GM19438 (cell line): Measurements from ENCODE around the gene MYO5C.
"Not testable (repeated sequence)": the region's sequence is repeated elsewhere in the genome, so short reads cannot be mapped to it uniquely, and the experiment has no call there.

ENCODE experiments used
- ATAC-seq: cut with Tn5 transposase; IDR thresholded peaks from one replicate; pipeline ENCODE4 v1.9.1; 2021; ENCODE audit warnings: low read depth; ENCODE audit not compliant: unreplicated experiment

MYO5C gene

DNA sequence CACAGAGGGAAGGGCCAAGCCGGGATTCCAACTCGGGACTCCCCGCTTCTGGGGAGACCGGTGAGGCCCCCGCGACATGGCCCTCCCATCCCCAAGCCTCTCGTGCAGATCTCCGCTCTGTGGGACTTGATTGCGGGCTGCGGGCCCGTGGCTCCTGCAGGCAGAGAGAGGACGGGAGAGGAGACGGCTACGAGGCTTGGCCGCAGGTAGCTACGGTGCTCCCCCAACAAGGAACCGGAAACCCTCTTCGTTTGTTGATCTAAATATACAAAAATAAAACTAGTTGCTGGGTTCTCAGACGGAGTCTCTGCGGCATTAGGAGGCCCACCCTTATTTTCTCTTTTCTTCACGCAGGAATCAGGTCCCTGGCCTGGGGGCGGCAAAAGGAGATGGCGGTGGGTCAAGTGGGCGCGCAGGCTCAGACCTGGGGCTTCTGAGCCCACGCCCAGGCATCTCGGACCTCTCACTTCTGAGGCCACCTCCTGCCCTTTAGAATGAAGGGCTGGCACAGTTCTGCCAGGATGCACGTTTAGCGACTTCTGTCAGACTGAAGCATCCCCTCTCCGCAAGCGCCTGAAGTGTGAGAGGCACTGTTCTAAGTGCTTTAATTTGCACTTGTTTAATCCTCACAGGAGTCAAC lies 115.3 kb downstream of the MYO5C start:
- ATAC-seq = peak; percentile 28

DNA sequence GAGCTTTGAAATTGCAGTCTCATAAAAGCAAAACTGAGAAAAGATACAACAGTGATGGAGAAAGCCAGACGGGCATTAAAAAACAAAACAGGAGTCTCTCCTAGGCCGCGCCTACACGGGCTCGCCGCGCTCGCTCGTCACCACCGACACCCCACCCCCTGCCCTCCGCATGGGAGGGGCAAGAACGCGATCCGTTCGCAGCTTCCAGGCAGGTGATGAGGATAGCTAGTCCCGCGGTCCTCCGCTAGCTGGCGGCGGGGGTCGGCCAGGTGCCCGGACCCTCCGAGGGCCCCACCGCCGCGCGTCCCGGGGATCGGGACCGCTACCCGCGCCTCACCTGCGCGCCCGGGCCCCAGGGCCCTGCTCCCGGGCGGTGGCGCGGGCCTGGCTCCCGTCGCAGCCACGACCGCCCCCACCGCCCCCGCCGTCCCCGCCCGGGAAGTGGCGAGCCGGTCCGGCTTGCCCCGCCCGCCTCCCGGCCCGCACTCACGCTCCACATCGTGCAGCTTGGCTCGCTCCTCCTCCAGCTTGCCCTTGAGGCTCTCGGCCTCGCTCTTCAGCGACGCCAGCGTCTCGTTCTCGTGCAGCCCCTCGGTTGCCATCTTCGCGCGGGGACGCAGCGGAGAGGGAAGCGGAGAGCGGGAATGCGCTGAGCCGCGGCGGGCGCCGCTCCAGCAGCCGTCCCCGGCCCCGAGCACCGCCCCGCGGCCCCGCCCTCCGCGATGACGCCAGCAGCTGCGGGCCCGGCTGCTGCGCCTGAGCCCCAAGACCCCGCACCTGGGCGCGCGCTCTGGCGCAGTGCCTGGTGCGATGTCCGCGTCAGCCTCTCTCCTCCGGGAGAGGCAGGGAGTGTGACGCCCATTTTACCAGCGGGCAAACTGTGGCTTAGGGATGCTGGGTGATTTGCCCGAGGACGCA lies 116.1 kb downstream of the MYO5C start:
- peak; percentile 76 for ATAC-seq

DNA sequence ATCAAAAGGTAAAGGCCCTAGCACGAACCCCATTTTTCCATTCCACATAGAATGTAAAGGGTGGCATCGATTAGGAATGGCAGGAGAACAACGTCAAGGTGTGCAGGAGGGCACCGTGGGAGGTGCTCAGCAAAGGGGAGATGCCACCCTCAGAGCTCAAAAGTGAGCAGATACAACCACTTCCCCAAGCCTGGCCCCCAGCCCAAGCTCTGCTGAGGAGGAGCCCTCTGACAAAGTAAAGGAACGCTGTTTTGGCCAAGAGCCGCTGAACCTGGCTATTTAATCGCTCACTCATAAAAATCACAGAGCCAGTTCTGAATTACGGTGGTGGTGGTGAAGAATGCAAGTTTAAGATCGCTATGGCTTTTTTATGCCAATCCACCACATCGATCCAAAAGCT lies 116.8 kb downstream of the MYO5C start:
- ATAC-seq = no peak

DNA sequence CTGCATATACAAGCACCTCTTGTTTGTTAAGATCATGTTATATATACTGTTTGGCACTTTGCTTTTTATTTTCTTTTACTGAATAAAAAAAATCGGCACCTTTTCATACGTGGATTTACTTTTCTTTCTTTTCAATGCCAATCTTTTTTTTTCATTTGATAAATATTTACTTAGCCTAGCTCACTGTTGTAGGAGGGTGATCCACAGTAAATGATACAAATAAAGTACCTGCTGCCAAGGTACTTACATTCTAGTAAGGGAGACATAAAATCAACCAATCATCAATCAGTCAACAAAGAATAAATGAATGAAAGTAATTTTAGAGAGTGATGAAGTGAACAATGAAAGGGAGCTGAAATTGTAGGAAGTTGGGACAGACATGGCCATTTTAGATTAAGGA lies 122.7 kb downstream of the MYO5C start:
- no peak for ATAC-seq

- ATAC-seq = no peak
These were observed 123.8 kb downstream of the MYO5C start for GRCh38 chr15:52171807-52172206.

DNA sequence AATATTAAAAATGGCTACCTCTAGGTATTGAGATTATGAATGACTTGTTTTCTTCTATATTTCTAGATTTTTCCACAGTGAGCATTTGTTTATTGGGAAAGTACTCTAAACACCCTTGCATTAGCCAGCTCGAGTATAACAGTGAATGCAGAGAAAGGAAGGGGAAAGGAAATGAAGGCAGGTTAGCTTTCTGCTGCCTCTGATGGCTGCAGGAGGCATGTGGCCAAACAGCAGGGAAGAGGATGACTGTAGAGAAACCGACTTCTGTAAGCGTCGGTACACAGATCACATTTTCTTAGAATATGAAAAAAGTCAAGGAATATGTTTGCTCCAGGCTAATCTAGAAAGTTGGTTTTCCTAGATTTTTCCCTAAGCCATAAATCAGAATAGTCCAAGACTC lies 124.2 kb downstream of the MYO5C start:
- ATAC-seq = no peak

- ATAC-seq = not testable (repeated sequence)
These were observed 125.4 kb downstream of the MYO5C start for GRCh38 chr15:52170199-52170598.

DNA sequence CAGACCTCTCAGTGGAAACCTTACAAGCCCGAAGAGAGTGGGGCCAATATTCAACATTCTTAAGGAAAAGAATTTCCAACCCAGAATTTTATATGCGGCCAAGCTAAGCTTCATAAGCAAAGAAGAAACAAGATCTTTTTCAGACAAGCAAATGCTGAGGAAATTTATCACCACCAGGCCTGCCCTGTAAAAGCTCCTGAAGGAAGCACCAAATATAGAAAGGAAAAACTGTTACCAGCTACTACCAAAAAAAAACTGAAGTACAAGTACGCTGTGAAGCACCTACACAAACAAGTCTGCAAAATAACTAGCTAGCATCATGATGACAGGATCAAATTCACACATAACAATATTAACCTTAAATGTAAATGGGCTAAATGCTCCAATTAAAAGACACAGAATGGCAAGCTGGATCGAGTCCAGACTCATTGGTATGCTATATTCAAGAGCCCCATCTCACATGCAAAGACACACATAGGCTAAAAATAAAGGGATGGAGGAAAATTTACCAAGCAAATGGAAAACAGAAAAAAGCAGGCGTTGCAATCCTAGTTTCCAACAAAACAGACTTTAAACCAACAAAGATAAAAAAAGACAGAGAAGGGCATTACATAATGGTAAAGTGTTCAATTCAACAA lies 130.0 kb downstream of the MYO5C start:
- not testable (repeated sequence) for ATAC-seq

DNA sequence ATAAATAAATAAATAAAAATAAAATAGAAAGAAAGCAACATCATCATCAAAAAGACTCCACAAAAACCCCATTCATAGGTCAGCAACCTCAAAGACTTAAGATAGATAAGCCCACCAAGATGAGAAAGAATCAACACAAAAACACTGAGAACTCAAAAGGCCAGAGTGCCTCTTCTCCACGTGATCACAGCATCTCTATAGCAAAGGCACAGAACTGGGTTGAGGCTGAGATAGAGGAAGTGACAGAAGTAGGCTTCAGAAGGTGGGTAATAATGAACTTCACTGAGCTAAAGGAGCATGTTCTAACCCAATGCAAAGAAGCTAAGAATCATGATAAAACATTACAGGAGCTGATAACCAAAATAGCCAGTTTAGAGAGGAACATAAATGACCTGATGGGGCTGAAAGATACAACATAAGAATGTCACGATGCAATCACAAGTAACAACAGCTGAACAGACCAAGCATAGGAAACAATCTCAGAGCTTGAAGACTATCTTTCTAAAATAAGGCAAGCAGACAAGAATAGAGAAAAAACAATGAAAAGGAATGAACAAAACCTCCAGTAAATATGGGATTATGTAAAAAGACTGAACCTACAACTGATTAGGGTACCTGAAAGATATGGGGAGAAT lies 130.9 kb downstream of the MYO5C start:
- ATAC-seq = no peak

- no peak for ATAC-seq
These were observed 132.0 kb downstream of the MYO5C start for GRCh38 chr15:52163321-52164190.

DNA sequence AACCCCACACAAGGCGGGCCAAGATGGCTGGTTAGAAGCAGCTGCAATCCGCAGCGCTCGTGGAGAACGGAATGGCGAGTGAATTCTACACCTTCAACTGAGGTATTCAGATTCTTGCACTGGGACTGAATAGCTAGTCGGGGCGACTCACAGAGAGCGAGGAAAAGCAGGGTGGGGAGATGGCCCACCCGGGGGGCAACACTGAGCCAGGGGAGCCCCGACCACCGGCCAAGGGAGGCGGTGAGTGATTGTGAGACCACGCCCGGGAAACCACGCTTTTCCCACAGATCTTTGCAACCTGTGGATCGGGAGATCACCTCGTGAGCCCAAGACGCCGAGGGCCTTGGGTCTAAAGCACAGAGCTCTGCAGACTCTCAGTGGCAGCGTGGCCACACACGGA lies 132.7 kb downstream of the MYO5C start:
- no peak for ATAC-seq

- no peak for ATAC-seq
These were observed 133.3 kb downstream of the MYO5C start for GRCh38 chr15:52162260-52162659.

GRCh38 chr15:52161406-52161966 lies 134.1 kb downstream of the MYO5C start:
- no peak for ATAC-seq

GRCh38 chr15:52159645-52160044 lies 136.0 kb downstream of the MYO5C start:
- ATAC-seq = no peak

- no peak for ATAC-seq
These were observed 137.4 kb downstream of the MYO5C start for GRCh38 chr15:52158084-52158765.

- no peak for ATAC-seq
These were observed 139.7 kb downstream of the MYO5C start for GRCh38 chr15:52155878-52156277.

GRCh38 chr15:52154896-52155865 lies 140.4 kb downstream of the MYO5C start:
- ATAC-seq = no peak
